ENCODE results near the gene PRKCH.
A peak's percentile ranks its signal among the peaks of the same experiment; 100 is the strongest.

The PRKCH gene

GRCh38 chr14:61430066-61430757 lies 108.8 kb downstream of the PRKCH start:
- no peak for DNase-seq (ENCODE audit: low spot score)

GRCh38 chr14:61433169-61433568 lies 111.8 kb downstream of the PRKCH start:
- no peak for DNase-seq (ENCODE audit: low spot score)

- no peak for DNase-seq (ENCODE audit: low spot score)
These were observed 112.4 kb downstream of the PRKCH start for GRCh38 chr14:61433828-61434227.

DNA sequence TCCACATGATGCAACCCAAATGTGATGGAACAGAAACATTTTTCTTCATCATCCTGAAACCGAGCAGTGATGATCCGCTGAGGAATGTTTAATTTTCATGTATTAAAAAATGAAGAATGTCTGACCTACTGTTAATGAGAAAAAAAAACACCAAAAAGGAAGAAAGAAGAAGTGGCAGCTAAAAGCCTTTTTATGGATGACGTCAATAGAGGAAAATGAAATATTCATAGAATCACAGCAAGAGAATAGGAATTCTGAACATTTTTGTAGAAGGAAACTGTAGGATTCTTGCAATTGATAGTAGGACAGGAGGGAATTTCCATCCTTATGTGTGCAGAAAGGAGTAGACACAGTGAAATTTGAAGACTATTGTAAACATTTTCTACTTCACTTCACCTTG lies 112.9 kb downstream of the PRKCH start:
- no peak for DNase-seq (ENCODE audit: low spot score)

DNA sequence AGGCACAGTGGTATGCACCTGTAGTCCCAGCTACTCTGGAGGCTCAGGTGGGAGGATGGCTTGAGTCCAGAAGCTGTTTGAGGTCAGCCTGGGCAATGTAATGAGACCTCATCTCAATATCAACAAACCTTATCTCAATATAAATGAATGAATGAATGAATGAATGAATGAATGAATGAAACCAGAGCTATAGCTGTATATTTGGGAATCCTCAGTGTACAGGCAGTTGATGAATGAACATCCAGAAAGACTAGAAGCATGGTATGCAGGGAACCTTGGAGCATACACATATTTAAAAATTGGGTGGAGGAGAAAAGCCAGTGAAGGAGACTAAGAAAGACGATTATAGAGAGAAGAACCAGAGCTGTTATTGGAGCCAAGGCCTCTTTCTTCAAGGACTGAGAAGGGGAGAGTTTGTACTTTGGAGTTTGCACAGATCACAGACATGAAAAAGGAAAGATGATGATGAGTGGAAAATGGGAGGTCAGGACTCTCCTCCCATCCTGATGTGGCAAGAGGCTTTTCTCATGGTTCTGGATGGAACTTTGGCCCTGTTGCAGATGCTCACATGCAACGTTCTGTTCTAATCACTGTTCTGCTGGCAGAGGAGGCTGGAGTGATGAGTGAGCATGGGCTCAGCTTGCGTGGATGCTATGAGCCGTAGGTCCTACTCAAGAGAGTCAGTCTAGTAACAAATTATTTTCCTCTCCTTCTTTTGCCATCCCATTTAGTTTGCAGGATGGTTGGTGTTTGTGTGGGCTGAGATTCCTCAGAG lies 114.4 kb downstream of the PRKCH start:
- DNase-seq (ENCODE audit: low spot score) = no peak

DNA sequence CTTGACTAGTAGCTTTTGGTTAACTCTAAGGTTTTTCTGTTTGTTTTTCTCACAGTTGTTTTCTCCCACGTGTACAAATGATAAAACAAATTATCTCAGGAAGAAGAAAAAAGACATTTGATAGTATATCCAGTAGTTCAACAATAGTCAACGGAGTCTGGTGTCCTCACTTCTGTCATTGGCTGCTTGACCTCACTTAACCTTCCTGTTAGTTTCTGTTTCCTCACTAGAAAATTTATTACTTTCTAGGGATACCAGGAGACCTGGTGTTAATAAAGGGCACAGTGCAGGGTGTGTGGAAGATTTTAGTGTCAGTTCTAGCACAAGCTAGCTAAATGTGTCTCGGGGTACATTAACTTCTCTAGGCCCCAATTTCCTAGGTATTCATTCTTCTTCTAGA lies 116.0 kb downstream of the PRKCH start:
- DNase-seq (ENCODE audit: low spot score) = no peak

DNA sequence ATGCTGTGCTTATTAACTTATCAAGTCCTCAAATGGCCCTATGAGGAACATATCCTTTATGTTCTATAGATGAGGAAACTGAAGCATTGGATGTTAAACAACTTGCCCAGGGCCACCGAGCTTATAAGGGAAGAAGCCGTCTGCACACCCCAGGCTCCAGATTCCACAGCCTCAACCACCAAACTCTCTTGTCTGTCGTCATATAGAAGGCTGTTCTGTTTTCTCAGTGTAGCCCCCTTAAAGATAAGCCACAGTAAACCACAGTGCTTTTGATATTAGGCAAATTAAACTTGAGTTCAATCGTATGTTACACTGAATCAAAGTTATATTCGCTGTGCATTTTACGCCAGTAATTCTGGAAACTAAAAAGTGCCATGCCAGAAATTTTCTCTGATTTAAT lies 116.7 kb downstream of the PRKCH start:
- DNase-seq (ENCODE audit: low spot score) = no peak

DNA sequence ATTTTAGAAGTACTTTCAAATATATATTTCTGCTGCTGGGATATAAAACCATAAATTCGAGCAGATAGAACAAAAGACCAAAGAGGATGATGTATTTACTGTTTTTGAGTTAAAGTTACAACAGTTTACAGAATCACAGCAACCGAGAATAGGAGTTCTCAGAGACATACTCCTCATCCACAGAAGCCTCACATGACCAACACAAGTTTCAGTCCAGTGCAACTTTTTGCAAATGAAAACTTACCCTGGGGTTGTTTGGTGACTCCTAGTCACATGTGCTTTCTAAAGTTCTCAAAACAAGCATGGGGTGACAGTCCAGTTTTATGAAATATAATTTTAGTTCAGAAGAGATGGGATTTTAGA lies 117.1 kb downstream of the PRKCH start:
- DNase-seq (ENCODE audit: low spot score) = no peak

DNA sequence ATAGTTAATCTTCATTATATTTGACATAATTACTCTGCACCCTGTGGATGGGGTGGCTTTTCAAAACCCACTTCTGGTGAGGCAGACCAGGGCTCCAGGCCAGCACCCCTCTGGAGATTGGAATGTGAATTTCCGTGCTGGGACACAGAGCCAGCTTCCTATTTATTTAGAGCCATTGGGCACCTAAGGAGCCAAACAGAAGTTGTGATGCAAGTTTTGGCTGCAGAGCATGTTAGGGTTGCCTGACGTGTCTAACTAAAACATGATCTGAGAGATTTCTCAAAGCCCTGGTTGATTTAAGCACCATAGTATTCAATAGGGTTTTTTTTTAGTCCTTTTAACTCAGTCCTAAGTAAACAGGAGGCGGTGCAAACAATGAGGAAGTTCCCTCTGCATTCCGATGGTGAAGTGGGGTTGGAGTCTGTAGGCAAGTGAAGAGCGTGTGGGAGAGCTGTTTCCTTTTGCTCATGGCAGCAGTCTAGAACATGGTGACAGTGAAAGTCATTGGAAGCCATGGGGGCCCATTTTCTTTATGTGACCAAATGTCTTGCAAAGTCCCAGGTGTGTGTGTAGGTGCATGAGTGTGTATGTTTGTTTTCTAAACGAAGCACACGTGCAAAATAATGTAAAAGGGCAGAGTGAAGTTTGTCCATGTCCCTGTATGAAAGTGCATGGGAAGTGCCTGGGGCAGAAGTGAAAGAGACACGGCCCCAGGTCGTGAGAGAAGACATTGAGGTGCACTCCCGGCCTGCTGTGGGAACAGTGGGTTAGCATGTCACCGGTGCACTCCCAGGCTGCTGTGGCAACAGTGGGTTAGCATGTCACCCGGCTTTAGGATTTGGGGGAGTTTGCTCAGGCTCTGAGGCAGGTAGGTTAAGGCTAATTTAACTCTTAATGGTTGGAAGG lies 117.7 kb downstream of the PRKCH start:
- DNase-seq (ENCODE audit: low spot score) = no peak

GRCh38 chr14:61439779-61440418 lies 118.5 kb downstream of the PRKCH start:
- DNase-seq (ENCODE audit: low spot score) = no peak

- DNase-seq (ENCODE audit: low spot score) = no peak
These were observed 122.1 kb downstream of the PRKCH start for GRCh38 chr14:61443481-61443880.

DNA sequence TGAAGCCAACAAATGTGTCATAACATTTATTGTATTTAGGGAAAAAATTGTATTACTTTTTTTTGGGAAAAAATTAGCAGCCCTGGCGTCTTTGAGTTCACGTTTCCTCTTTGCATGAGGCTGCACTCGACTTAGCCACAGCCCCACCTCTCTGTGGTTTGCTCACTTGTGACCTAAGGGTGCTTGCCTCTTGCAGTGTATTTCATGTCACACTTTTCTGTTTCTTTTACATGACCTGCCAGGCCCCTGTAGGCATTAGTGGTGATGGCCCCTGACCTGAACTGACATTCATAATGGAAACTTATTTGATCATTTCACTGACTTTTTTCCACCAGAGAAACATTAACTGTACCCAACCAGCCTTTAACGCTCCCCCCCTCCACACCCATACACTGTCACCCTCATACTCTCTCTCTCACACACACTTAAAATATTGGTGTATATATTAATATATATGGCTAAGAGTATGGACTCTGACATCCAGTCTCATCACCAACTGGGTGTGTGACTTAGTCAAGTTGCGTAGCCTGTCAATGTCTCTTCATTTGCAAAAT lies 122.9 kb downstream of the PRKCH start:
- DNase-seq (ENCODE audit: low spot score) = no peak

GRCh38 chr14:61451491-61451890 lies 130.1 kb downstream of the PRKCH start:
- no peak for DNase-seq (ENCODE audit: low spot score)

- DNase-seq (ENCODE audit: low spot score) = no peak
These were observed 130.6 kb downstream of the PRKCH start for GRCh38 chr14:61451891-61452400.

DNA sequence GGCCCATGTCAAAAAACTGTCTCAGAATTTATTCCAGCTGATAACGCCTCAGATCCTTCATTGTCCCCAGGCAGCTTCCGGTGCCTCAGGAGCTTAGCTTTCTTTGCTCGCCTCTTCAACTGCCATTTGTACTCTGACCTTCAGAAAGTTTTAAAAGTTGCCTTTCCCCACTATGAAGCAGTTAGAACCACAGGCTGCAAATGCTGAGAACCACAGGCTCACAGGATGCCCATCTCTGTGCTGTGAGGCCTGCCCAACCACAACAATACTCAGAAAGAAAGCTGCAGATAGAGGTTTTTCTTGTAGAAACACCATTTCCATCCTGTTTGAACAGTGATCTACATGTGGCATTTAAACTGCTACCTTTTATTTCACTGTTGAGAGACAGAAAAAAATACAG lies 131.1 kb downstream of the PRKCH start:
- DNase-seq (ENCODE audit: low spot score) = no peak

GRCh38 chr14:61453103-61453767 lies 131.9 kb downstream of the PRKCH start:
- DNase-seq (ENCODE audit: low spot score) = no peak

- DNase-seq (ENCODE audit: low spot score) = no peak
These were observed 133.2 kb downstream of the PRKCH start for GRCh38 chr14:61454545-61454944.

GRCh38 chr14:61455351-61455750 lies 134.0 kb downstream of the PRKCH start:
- no peak for DNase-seq (ENCODE audit: low spot score)

DNA sequence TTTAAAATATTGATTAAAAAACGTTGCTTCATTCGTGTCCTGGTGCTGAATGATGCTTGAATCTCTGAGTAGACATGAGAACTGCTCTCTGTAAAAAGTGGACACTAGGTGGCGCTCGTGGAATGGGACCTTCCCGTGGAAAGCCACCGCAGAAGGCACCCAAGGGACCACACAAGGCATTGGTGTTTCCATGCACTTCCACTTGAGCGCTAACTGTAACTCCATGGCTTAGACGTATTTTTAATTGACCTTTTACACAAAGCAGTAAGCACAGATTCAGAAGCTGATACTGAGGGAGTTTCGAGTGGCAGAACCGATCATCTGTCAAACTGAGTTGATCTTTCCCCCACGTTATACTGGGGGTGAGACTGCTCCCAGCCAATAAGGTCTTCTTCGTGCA lies 135.3 kb downstream of the PRKCH start:
- DNase-seq (ENCODE audit: low spot score) = peak; percentile 80

DNA sequence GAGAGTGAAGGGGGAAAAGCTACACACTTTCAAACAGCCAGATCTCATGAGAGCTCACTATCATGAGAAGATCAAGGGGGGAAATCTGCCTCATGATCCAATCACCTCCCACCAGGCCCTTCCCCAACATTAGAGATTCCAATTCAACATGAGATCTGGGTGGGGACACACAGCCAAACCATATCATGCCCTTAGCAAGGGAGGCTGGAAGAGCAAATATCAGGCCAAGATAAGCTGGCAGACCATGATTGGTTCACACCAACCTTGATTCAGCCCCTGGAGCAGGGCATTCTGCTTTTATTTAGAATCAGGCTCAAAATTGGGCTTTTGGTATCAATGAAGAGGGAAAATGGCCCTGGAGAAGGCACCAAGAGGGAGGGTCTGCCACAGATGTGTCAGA lies 137.4 kb downstream of the PRKCH start:
- DNase-seq (ENCODE audit: low spot score) = no peak

- no peak for DNase-seq (ENCODE audit: low spot score)
These were observed 137.8 kb downstream of the PRKCH start for GRCh38 chr14:61459229-61459628.
